NCI-H1048 (cell line): ENCODE results near the gene MIXL1.
"Not testable (repeated sequence)": the region's sequence is repeated elsewhere in the genome, so short reads cannot be mapped to it uniquely, and the experiment has no call there.

ENCODE experiments used
- DNase-seq: peaks from one replicate; lab custom pipeline; 2025; lab: John Stamatoyannopoulos, UW

Gene MIXL1

GRCh38 chr1:226223157-226223785 is at the start of gene MIXL1:
Gene MIXL1, plus strand, starts transcription at chr1:226223664. Its CDS starts 18 bp downstream, at chr1:226223682.
- no peak for DNase-seq

- DNase-seq: no peak
These were observed 46.6 kb upstream of the MIXL1 start for GRCh38 chr1:226176870-226177269.

GRCh38 chr1:226181996-226182714 is 41.3 kb upstream of the MIXL1 start:
- no peak for DNase-seq

GRCh38 chr1:226185141-226186036 is 38.1 kb upstream of the MIXL1 start:
- DNase-seq: no peak

- peak; percentile 81 for DNase-seq
These were observed 37.1 kb upstream of the MIXL1 start, which contains the start of gene ACBD3 for GRCh38 chr1:226186124-226187018. Gene ACBD3, minus strand, starts transcription at chr1:226186741. Its CDS starts 66 bp downstream, at chr1:226186675.

GRCh38 chr1:226187019-226187322 is 36.5 kb upstream of the MIXL1 start:
- DNase-seq: no peak

DNA sequence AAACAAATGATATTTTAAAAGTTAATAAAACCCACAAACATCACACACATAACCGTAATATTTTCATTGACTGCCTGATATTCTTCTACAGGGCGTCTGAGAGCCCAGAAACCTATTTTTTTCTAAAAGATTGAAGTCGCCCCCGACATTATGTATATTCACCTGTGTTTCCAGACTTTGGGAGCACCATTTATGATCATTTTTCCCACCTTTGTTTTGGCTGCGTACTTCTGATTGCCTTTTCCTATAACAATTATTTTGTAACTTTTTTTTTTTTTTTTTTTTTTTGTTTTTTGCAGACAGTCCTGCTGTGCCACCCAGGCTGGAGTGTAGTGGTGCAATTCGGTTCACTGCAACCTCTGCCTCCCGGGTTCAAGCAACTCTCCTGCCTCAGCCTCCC is 36.1 kb upstream of the MIXL1 start:
- no peak for DNase-seq

DNA sequence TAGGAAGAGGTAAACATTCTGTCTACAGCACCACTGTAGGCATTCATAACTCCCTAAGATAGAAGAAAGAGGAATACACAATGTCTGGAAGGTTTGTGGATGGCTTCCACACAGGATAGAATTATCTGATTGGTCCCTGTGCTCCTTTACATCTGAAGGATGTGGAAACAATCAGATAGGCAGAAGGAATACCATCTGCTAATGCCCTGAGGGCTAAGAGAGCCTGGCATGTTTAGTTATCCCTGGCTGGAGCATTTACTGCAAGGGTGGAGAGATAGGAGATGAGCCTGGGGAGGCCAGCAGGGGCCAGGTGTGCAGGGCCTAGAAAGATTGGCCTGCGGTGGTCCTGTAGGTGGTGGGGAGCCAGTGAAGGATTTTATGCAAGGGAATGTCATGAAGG is 28.3 kb upstream of the MIXL1 start:
- DNase-seq: no peak

DNA sequence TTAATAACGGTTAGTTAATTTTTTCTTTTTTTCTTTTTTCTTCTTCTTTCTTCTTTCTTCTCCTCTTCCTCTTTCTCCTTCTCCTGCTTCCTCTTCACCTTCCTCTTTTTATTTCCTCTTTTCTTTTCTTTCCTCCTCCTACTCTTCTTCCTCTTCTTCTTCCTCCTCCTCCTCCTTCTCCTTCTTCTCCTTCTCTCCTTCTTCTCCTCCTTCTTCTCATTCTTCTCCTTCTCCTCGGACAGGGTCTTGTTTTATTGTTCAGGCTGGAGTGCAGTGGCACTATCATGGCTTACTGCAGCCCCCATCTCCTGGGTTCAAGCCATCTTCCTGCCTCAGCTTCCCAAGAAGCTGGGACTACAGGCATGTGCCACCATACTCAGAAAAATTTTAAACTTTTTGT is 23.5 kb upstream of the MIXL1 start:
- DNase-seq: no peak

DNA sequence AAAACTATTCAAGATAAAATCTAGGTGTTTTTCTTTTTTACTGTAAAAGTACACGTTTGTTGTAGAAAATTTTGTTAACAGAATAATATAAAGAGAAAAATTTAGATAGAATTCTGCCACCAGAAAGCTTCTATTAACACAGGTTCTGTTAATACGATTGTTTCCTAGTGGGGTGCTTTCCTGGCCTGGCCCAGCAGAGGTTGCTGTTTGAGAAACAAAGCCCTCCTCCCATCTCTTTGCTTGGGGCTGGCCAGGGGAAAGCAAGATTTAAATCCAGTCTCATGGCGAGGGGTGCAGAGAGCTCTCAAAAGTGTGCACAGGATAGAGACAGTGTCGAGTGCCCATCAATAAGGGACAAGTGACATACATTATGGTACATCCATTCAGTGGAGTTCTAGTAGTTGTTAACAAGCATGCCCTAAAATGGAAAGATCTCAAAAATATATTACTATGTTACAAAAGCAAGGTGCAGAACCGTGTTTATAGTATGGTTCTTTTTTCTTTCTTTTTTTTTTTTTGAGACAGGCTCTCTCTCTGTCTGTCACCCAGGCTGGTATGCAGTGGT is 22.4 kb upstream of the MIXL1 start:
- no peak for DNase-seq

DNA sequence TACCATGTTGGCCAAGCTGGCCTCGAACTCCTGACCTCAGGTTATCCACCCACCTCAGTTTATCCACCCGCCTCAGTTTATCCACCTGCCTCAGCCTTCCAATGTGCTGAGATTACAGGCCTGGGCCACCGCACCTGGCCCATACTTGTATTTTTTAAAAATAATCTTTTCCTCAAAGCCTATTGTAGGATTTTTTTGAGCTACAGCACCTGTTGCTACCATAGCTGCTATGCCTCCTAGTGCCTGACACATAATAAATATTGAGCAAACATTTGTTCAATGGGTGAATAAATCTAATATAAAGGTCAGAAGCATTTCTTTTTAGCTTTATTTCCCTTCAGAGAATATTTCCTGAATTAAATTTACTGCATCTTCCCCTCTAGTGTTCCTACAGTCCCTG is 21.2 kb upstream of the MIXL1 start:
- no peak for DNase-seq

DNA sequence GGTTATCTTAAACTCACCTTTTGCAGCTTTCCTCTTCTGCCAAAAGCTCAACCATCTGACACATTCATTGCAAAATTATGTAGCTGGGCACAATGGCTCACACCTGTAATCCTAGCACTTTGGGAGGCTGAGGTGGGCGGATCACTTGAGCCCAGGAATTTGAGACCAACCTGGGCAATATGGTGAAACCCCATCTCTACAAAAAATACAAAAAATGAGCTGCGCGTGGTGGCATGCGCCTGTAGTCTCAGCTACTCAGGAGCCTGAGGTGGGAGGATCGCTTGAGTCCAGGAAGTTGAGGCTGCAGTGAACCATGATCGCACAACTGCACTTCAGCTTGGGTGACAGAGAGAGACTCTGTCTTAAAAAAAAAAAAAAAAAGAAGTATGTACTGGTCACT is 20.8 kb upstream of the MIXL1 start:
- DNase-seq: not testable (repeated sequence)

DNA sequence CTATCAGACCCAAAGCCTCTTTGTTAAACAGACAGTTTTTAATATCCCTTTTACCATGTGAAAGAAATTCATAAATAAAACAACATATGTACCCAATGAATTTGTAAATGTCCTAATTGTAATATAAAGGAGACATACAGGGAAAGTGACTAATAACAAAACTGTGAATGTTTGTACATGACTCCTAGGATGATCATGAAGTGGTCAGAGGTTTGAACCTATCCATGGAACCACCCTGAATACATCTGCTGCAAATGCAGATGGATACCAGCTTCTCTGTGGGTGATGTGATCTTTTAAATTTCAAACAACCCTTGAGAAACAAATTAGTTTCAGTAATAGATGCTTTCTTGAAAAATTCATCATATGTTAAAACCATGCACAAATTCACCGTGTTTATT is 20.2 kb upstream of the MIXL1 start:
- no peak for DNase-seq

GRCh38 chr1:226203655-226204054 is 19.8 kb upstream of the MIXL1 start:
- no peak for DNase-seq

GRCh38 chr1:226204198-226204597 is 19.3 kb upstream of the MIXL1 start:
- DNase-seq: no peak

DNA sequence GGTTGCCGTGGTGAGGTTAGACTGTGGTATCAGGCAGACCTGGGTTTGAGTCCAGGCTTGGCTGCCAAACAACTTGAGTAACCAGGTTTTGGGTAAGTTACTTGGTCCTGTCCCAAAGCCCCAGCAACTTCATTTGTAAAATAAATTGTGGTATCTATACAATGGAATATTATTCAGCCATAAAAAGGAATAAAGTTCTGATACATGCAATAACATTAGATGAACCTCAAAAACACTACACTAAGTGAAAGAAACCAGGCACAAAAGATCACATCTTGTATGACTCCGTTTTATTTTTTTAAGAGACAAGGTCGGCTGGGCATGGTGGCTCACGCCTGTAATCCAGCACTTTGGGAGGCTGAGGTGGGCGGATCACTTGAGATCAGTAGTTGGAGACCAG is 16.4 kb upstream of the MIXL1 start:
- DNase-seq: no peak

DNA sequence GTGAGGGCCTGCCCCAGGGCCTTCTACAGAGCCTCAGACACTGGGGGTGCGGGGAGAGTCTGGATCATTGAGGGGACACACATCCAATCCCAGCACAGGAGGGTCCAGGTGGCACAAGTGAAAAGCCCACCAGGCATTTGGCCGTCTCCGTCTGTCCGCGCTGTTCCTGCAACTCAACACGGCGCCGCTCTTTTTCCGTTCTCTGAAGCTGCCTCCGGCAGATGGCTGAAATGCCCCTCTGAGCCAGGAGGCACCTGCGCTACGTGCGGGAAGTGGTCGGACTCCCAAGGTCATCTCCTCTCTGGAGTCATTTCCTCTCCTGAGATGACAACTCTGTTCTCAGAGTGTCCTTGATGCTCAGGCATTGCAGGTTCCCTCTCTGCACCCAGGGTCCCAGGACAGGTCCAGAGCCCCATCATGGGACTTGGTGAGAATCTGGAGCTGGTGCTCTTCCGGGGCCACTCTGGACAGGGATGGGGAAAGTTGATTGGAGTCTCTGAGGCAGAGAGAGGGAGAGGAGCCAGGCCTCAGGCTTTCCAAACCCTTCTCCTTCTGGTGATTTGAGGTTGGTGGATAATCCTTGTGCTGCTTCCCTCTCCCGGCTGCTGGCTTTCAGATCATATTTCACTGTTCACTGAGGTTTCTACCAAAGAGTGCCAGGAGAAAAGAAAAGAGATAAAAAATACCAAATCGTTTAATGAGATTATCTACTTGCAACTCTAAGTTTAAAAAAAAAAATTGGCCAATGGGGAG is 14.0 kb upstream of the MIXL1 start:
- no peak for DNase-seq

DNA sequence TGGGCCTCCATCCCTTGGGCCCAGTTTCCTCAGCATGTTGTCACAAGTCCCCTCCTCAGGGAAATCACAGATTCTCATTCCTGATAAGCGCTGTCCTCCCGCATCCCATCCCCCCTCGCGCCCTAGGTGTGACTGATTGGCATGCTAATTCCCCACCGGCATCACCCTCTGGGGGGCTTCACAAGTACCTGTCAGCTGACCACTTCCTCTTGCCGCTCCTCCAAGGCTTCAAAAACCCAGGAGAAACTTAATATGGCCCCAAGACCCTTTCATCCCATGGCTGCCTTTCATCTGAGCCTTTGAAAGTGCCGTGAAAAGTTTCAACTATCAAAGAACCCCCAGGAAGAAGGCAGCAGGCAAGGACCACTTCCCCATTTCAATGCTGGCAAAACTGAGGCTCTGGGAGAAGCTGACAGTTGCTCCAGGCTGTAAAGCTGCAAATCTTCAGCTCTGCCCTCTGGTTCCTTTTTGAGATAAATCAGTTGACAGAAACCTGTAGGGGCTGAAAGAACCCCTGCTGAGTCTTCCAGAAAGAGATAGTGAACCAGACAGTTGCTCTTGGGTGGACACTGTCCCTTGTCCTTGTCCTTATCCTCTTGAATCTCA is 12.8 kb upstream of the MIXL1 start:
- DNase-seq: no peak

DNA sequence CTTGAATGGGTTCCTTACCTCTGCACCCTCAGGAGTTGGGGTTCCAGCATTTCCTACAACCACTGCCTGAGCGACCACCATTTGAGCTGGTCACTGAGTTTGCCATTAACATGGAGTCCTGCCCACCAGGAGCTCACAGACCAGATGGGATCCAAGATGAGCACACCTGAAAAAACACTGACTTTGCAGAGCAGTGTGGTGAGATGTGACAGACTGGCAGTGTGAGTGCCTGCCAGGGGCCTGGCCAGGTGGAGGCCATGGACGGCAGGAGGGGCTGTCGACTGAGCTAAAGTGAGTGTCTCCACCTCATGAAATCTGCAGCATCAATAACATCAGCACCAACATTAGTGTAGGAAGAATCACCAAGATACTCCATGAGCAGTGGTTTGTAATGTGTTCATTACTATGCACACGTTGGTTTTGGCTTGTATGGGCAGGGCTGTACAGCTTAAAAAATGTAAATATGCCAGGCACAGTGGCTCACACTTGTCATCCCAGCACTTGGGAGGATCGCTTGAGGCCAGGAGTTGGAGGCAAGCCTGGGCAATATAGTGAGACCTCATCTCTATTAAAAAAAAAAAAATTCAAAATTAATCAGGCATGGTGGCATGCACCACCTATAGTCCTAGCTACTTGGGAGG is 12.2 kb upstream of the MIXL1 start:
- no peak for DNase-seq

DNA sequence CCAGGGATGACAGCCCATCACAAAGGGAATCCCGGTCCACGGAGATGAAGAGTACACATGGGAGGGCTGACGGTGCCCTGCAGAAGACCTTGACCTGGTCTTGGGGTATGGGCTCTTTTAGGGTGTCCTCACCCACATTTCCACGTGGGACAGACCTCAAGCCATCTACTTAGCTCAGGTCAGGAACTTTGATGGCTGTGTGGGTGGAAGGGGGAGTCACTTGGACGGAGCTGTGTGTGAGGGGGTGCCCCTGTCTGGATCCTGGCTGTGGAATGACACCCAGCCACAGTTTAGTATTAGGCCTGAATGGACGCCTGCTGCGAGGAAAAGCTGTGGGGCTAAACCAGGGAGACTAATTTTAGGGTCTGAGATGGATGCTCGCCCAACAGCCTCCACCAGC is 10.9 kb upstream of the MIXL1 start:
- no peak for DNase-seq
